HG02571 (cell line): ENCODE measurements around the gene ZDHHC14.

Experiments
- ATAC-seq: cut with Tn5 transposase; IDR thresholded peaks from one replicate; pipeline ENCODE4 v1.9.1; 2021; ENCODE audit warnings: mild to moderate bottlenecking, moderate library complexity; ENCODE audit not compliant: unreplicated experiment

The ZDHHC14 gene

GRCh38 chr6:157723376-157723775 is 342.4 kb downstream of the ZDHHC14 start:
- ATAC-seq = no peak

- ATAC-seq = no peak
Measured at GRCh38 chr6:157724138-157724820, 343.3 kb downstream of the ZDHHC14 start.

GRCh38 chr6:157724960-157725741 is 344.2 kb downstream of the ZDHHC14 start:
- ATAC-seq = no peak

DNA sequence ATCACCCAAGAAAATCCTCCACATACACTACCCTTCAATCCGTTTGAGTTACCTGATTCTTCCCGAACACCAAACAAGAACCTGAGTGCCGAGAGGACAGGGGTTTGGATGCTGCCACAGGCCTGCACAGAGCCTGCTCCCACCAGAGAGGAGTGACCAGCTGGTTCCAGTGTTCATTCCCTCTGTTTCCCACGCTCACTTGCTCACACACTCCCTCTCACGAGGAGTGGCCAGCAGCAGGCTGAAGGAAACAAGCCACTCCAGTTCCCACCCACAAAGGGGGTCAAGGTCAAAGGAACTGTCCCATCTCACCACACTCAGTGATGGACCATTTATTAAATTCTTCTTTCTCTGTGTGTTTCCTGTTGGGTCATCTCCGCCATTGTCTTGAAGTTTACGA is 344.8 kb downstream of the ZDHHC14 start:
- ATAC-seq = no peak

DNA sequence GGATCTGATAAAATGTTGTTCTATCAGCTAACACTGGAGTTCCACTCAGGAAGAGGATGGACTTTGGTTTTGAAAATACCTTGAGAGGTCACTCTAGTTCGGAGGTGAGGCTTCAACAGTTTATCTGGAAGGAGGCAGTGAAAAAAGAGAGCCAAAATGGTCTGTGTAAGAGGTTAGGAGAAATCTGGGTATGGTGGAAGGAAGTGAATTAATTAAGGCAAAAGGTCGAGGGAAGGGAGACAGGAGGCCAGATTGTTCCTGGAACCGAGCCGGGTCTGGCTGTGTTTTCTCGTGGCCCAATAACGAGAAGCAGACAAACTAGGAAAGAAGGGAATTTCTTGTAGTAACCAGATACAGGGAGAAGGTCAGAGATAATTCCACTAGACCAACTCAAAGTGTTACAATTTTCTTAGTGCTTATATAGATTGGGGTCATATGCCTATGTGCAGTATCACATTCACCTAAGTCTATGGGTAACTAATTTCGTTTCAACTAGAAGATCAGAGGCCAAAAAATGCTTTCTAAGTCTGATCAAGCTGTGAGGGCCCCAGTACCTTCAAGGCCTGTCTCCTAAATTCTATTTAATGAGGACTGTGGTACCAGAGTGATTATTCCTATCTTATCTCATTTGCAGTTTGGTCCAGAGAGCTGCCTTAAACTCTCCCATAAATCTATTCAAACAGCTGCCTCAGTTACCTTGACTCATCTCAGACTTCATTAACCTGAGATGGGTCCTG is 346.1 kb downstream of the ZDHHC14 start:
- no peak for ATAC-seq
